Activated CD8-positive, alpha-beta memory T cell treated with anti-CD3 and anti-CD28 coated beads, Interleukin-2, amount 50 U/mL, for 48 hours (primary cell): ENCODE data around the gene CSF1.
"Not testable (repeated sequence)": the region's sequence is repeated elsewhere in the genome, so short reads cannot be mapped to it uniquely, and the experiment has no call there.

Experiments used
- DNase-seq: peaks from one replicate; pipeline ENCODE4 v3.0.0-alpha.2; 2020

The CSF1 gene

GRCh38 chr1:109942434-109942833 is 31.8 kb downstream of the CSF1 start:
- DNase-seq, result no peak

GRCh38 chr1:109944541-109944940 is 33.9 kb downstream of the CSF1 start:
- DNase-seq, result no peak

- DNase-seq, result no peak
Observed at GRCh38 chr1:109946511-109946910, 35.9 kb downstream of the CSF1 start.

GRCh38 chr1:109947582-109948284 is 37.1 kb downstream of the CSF1 start:
- DNase-seq, result no peak

- DNase-seq, result no peak
Observed at GRCh38 chr1:109948285-109948630, 37.6 kb downstream of the CSF1 start.

GRCh38 chr1:109950038-109950437 is 39.4 kb downstream of the CSF1 start:
- DNase-seq, result no peak

- DNase-seq, result no peak
Observed at GRCh38 chr1:109950509-109950908, 39.9 kb downstream of the CSF1 start.

- DNase-seq, result not testable (repeated sequence)
Observed at GRCh38 chr1:109951501-109951900, 40.9 kb downstream of the CSF1 start.

GRCh38 chr1:109954041-109954512 is 43.4 kb downstream of the CSF1 start:
- no peak for DNase-seq

GRCh38 chr1:109959632-109959973 is 49.0 kb downstream of the CSF1 start:
- no peak for DNase-seq

- DNase-seq, result no peak
Observed at GRCh38 chr1:109959974-109960744, 49.5 kb downstream of the CSF1 start.

- DNase-seq, result no peak
Observed at GRCh38 chr1:109960745-109961094, 50.1 kb downstream of the CSF1 start.

GRCh38 chr1:109963864-109964263 is 53.2 kb downstream of the CSF1 start:
- DNase-seq, result no peak

GRCh38 chr1:109969146-109969829 is 58.6 kb downstream of the CSF1 start:
- DNase-seq, result no peak

GRCh38 chr1:109969907-109970306 is 59.3 kb downstream of the CSF1 start:
- DNase-seq, result no peak

- no peak for DNase-seq
Observed at GRCh38 chr1:109971559-109971958, 60.9 kb downstream of the CSF1 start.

GRCh38 chr1:109974191-109974590 is 63.5 kb downstream of the CSF1 start:
- DNase-seq, result no peak

- DNase-seq, result no peak
Observed at GRCh38 chr1:109975718-109976117, 65.1 kb downstream of the CSF1 start.

GRCh38 chr1:109976762-109977161 is 66.1 kb downstream of the CSF1 start:
- DNase-seq, result no peak

GRCh38 chr1:109977225-109977624 is 66.6 kb downstream of the CSF1 start:
- no peak for DNase-seq

- DNase-seq, result no peak
Observed at GRCh38 chr1:109977657-109978378, 67.2 kb downstream of the CSF1 start.

GRCh38 chr1:109978761-109979488 is 68.3 kb downstream of the CSF1 start:
- DNase-seq, result no peak
